Tibial artery (tissue), 4 donors: ENCODE data around the gene ACTA1.

Experiments used
- DNase-seq, 2 donors: peaks; one replicate each; pipeline ENCODE4 v3.0.0-alpha.2; 2019
- H3K27ac ChIP-seq, 2 donors: fragments of 200-600 bp; sonication (generic) in 1 of 2; 1 replicate in 1 of 2; 2 replicates in 1 of 2; pipeline ENCODE4 v1.5.1; 2018 to 2019; ENCODE audit warnings: mild to moderate bottlenecking in 1 of 2
- H3K27me3 ChIP-seq, 2 donors: fragments of 200-600 bp; sonication (generic) in 1 of 2; one replicate each; pipeline versions ENCODE4 v1.5.1 to v1.6.0; 2016 to 2019
- H3K36me3 ChIP-seq, 3 donors: fragments of 200-600 bp; sonication (generic) in 2 of 3; one replicate each; pipeline ENCODE4 v1.5.1; 2016 to 2019; ENCODE audit warnings: mild to moderate bottlenecking in 2 of 3
- H3K4me1 ChIP-seq, 4 donors: fragments of 200-600 bp; sonication (generic) in 2 of 4; 1 replicate in 3 of 4; 2 replicates in 1 of 4; pipeline ENCODE4 v1.5.1; 2016 to 2019
- H3K4me3 ChIP-seq, 2 donors: fragments of 200-600 bp; sonication (generic) in 1 of 2; 1 replicate in 1 of 2; 2 replicates in 1 of 2; pipeline ENCODE4 v1.5.1; 2018 to 2019; ENCODE audit warnings: mild to moderate bottlenecking in 2 of 2
- H3K9me3 ChIP-seq, 3 donors: fragments of 200-600 bp; sonication (generic) in 1 of 3; one replicate each; pipeline ENCODE4 v1.5.1; 2016 to 2019
- CTCF ChIP-seq, 2 experiments: fragments of 200-600 bp in 1 of 2; fragments of 450-650 bp in 1 of 2; IDR thresholded peaks; one replicate each; pipeline ENCODE4 v1.5.1; 2017 to 2019; ENCODE audit warnings: antibody characterized with exemption in 2 of 2, mild to moderate bottlenecking in 1 of 2, moderate library complexity in 1 of 2
- intact Hi-C: fragments of 100-400 bp; cut with DNase I; formaldehyde crosslinking; loops from one replicate; pipeline ENCODE4 v1.15.0; 2023; ENCODE audit warnings: low total_unique reads

ACTA1 gene

DNA sequence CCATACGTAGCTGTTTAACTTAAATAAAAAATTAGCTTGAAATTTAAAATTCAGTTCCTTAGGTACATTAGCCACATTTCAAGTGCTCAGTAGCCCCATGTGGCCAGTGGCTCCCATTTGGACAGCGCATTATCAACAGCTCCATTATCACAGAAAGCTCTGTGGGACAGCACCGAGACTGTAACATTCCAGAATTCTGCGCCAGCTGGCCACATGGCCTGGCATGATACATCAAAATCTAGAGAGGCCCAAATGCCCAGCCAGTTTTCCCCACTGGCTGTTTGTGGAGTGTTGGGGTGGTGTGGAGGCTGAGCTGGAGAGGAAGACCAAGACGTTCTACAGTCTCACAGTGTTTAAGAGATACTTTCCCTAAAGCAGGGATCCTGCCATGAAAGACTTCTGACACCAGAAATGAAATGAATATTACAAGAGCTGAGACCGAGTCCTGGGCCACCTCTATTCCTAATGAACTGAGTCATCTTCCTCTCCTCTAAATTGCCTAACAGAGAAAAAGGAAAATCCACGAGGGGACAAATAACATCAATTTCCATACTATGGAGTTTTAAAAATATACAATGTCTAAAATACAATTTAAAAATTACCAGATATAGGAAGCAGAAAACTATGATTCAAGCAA, 27.3 kb upstream of the ACTA1 start:
- H3K27ac ChIP-seq: no peak overlapping the region
- no peaks in the 10 kb centered on the region for H3K27me3 ChIP-seq
- no peaks in the 10 kb centered on the region for H3K9me3 ChIP-seq
- no peak overlapping the region for H3K4me3 ChIP-seq
- no peak for DNase-seq
- peaks cover 79 to 98% (median 90%) of the 10 kb centered on the region in 3 donors for H3K36me3 ChIP-seq
- TF ChIP-seq CTCF (IDR thresholded peaks at IDR 0.05): no peak
- H3K4me1 ChIP-seq: no peaks in the 10 kb centered on the region
- intact Hi-C loops: no loop called here

GRCh38 chr1:229459815-229460214, 25.9 kb upstream of the ACTA1 start:
- H3K4me3 ChIP-seq: no peak overlapping the region
- no peaks in the 10 kb centered on the region for H3K4me1 ChIP-seq
- no peak for TF ChIP-seq CTCF (IDR thresholded peaks at IDR 0.05)
- no peak for DNase-seq
- no peaks in the 10 kb centered on the region for H3K9me3 ChIP-seq
- no peaks in the 10 kb centered on the region for H3K27me3 ChIP-seq
- H3K27ac ChIP-seq: no peak overlapping the region
- intact Hi-C loops: no loop called here
- peaks cover 73 to 98% (median 86%) of the 10 kb centered on the region in 3 donors for H3K36me3 ChIP-seq

- intact Hi-C loops: no loop called here
- Histone ChIP-seq H3K4me3 (no peak overlapping the region), H3K9me3 (no peaks in the 10 kb centered on the region), H3K27me3 (no peaks in the 10 kb centered on the region), H3K27ac (no peak overlapping the region), H3K36me3 (peaks cover 53 to 79% (median 66%) of the 10 kb centered on the region in 3 donors), H3K4me1 (no peaks in the 10 kb centered on the region)
- DNase-seq: no peak
- no peak for TF ChIP-seq CTCF (IDR thresholded peaks at IDR 0.05)
Observed at GRCh38 chr1:229457436-229457835, 23.5 kb upstream of the ACTA1 start.

GRCh38 chr1:229456016-229456415, 22.1 kb upstream of the ACTA1 start:
- Histone ChIP-seq H3K9me3 (no peaks in the 10 kb centered on the region), H3K27ac (no peak overlapping the region), H3K27me3 (no peaks in the 10 kb centered on the region), H3K4me3 (no peak overlapping the region), H3K4me1 (no peaks in the 10 kb centered on the region), H3K36me3 (peaks cover 66 to 78% (median 72%) of the 10 kb centered on the region in 3 donors)
- intact Hi-C loops: no loop called here
- no peak for DNase-seq
- TF ChIP-seq CTCF (IDR thresholded peaks at IDR 0.05): no peak

DNA sequence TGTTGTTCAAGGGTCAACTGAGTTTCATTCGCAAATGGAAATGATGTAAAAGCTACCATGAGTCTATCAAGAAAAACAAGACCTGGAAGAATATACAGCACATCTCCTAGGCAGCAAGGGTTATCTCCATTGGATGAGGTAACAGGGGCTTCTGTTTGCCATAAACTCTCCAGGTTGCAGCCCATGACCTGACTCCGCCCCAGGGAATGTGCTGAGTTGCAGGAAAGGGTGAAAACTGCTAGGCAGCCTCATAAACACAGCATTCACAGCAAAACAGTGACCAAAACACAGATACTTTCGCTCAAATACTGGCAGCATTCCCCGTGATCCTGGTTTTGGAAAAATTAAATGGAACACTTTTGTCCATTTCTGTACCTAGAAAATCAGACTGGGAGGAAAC, 20.2 kb upstream of the ACTA1 start:
- DNase-seq: no peak
- intact Hi-C loops: no loop called here
- H3K4me1 ChIP-seq: no peaks in the 10 kb centered on the region
- no peak overlapping the region for H3K27ac ChIP-seq
- H3K9me3 ChIP-seq: no peaks in the 10 kb centered on the region
- no peak overlapping the region for H3K4me3 ChIP-seq
- no peak for TF ChIP-seq CTCF (IDR thresholded peaks at IDR 0.05)
- H3K27me3 ChIP-seq: no peaks in the 10 kb centered on the region
- peaks cover 62 to 77% (median 66%) of the 10 kb centered on the region in 3 donors for H3K36me3 ChIP-seq
